HG03045 (cell line): Measurements from ENCODE around the gene MBIP.

ENCODE experiments used
- ATAC-seq: cut with Tn5 transposase; IDR thresholded peaks from one replicate; pipeline ENCODE4 v1.9.1; 2021; ENCODE audit warnings: mild to moderate bottlenecking, moderate library complexity; ENCODE audit not compliant: unreplicated experiment

Gene MBIP

DNA sequence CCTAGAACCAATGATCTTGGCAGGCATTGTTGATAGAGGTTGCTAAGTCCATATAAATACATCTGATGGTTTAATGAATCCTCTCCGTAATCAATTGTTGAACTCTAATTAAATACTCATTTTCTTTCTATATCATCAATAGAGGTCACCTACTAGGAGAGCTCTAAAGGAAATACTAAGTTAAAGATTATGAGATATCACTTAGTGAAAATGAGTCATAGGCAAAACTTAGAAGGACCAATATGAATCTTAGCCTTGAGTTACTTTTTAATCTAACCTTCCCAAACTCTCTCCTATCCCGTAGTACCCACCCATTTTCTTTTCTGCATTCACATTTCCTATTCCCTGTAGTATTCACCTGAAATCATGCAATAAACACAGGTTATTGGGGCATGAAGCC, 50.2 kb downstream of the MBIP start:
- no peak for ATAC-seq

GRCh38 chr14:36268121-36268520, 52.3 kb downstream of the MBIP start:
- ATAC-seq, result no peak

DNA sequence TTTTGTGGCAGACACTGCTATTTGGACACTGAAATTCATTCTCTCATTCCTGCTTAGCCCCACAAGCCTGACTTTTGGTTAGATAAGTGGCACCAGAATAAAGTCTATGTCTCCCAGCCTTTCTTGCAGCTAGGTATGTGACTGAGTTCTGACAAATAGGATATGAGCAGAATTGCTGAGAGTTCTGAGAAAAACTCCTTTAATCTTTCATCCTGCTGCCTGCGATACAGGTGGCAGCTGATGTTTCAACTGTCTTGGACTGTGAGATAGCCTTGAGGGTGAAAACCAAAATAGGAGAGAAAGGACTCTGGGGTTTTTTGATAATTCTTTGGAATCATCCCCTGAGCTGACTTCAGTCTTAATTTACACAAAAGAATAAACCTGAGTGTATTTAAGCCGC, 55.8 kb downstream of the MBIP start:
- ATAC-seq, result no peak

DNA sequence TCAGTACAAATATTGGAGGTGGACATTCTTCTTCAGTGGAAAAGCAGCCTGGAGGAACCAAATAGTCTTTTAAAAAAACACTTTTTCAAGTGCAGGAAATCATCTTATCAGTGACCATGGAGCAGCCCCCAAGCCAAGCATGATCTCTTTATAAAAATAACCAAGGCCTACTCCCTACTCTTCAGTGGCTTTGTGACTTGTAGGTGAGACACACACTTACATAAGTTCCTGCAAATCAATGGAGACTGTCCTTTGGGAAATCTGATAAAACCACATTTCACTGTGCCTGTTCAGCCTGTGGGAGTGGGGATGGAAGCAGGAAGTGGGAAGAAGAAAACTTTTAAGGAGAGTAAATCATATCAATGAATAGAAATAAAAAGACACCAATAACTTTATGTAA, 56.3 kb downstream of the MBIP start:
- ATAC-seq, result no peak

DNA sequence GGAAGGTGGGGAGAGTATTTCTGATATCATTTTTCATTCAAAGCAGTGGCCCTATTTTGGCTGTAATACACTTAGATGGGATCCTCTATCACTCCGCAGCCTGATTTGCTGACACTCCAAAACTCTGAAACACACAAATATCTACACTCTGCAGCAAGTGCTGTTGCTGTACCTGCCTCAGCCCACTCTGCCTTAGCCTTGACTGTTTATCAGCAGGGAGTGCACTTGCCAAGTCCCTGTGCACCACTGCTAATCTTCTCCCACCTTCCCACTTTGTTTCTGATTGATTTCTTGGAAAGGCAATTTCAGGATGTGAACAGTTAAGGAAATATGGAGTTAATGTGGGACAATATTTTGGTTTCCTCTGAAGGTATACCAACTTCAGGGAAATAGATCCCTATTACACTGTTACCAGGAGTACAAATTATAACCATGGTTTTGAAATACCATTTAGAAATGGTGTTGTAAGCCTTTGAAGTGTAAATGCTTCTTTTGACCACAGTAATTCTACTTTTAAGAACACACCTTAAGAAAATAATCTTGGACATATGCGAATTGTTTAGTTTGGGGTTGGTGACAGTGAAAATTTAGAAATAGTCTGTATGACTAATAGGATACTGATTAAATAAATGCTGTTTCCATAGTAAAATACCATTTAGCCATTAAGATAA, 59.3 kb downstream of the MBIP start:
- ATAC-seq, result no peak

- ATAC-seq, result no peak
Measured at GRCh38 chr14:36258241-36258640, 62.2 kb downstream of the MBIP start.

DNA sequence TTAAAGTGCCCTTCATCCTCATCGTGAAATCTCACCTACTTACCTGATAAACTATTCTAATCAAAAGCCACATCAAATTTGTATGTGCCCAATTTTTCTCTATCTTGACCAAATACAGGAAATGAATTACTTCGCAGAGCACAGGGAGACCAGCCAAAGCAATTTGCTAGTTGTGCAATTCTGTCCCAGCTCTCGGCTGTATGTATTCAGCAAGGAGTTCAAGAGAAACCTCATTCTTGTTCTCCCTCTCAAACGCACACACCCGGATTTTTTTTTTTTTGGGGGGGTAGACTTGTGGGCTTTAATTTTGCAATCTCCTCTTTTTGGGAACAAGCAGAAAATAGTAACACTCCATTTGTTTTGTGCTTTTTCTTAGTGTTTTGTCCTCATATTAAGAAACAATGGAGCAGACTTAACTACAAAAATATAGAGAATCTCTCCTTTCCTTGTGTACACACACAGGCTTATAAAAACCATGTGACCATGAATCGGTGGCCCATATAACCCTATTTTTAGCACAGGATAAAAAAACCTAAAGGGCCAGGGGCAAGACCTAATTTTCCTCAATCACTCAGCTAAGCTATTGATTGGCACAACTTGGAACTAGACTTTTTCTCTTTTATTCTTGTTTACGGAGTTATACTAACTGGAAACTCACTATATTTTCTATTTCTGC, 64.2 kb downstream of the MBIP start:
- no peak for ATAC-seq

DNA sequence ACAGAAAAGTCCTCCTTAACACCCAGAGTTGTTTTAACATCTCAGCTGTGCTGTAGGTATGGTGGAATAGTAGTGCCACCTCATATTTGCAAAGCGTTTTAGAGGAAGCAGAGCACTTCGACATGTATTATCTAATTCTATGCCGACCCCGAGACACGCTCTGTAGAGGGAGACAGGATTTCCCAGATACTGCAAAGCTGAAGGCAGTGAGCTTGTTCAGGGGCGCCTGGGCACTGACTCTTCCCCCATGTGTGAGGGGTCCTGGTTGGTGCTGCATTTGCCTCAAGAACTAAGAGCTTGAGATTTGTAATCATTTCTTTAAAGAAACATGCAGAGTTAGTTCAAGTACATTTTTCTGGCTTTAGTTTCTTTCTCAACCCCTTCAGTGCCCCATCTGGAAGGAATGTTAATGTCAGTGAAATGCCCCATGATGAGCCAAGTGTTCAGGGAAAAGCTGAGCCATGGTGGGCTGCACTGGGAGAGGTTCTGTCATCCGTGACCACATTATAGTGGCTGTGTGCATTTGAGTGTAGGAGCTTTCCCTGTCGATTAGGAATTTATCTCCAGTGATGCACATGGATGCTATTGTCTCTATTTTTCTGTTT, 66.3 kb downstream of the MBIP start:
- no peak for ATAC-seq
